Peyer's patch (tissue), 4 donors: ENCODE data around the gene RNF175.

Experiments used
- CTCF ChIP-seq, 6 experiments: fragments of 450-650 bp in 4 of 6; fragments of 200-600 bp in 2 of 6; sonication (generic) in 1 of 6; IDR thresholded peaks; one replicate each; pipeline ENCODE4 v1.5.1; 2017 to 2019; ENCODE audit warnings: antibody characterized with exemption in 6 of 6, mild to moderate bottlenecking in 3 of 6, moderate library complexity in 1 of 6
- POLR2A ChIP-seq, 2 donors: fragments of 450-650 bp; IDR thresholded peaks; one replicate each; pipeline ENCODE4 v1.5.1; 2017; ENCODE audit warnings: antibody characterized with exemption in 2 of 2, mild to moderate bottlenecking in 2 of 2, moderate library complexity in 2 of 2

GRCh38 chr4:153741541-153741940, 18.3 kb downstream of the RNF175 start:
- TF ChIP-seq POLR2A (IDR thresholded peaks at IDR 0.05) = no peak
- TF ChIP-seq CTCF (IDR thresholded peaks at IDR 0.05) = no peak
